H9 (cell line): Measurements from ENCODE around the gene LAMP2. TPM values are rescaled to one million over a fixed set of nuclear protein-coding genes. Genes with fewer than 3 reads are reported as not detected.
"Not testable (repeated sequence)": the region's sequence is repeated elsewhere in the genome, so short reads cannot be mapped to it uniquely, and the experiment has no call there.

ENCODE experiments used
- DNase-seq: peaks from one replicate; pipeline ENCODE4 v3.0.0-alpha.2; 2017
- H2AFZ ChIP-seq: one replicate; pipeline ENCODE4 v1.6.1; 2013; ENCODE audit warnings: mild to moderate bottlenecking, low read length, control low read depth, moderate library complexity
- H2AK5ac ChIP-seq: 2 replicates; pipeline ENCODE4 v1.6.1; 2013; ENCODE audit warnings: low read length, control low read depth, mixed read lengths; ENCODE audit not compliant: insufficient read length
- H2BK120ac ChIP-seq: one replicate; pipeline ENCODE4 v1.6.1; 2013; ENCODE audit warnings: low read depth, mild to moderate bottlenecking, low read length, control low read depth, inconsistent platforms; ENCODE audit not compliant: poor library complexity, severe bottlenecking
- H2BK12ac ChIP-seq: 2 replicates; pipeline ENCODE4 v1.6.1; 2013; ENCODE audit warnings: low read length, control low read depth, mixed read lengths, low read depth; ENCODE audit not compliant: insufficient read length
- H2BK15ac ChIP-seq: 2 replicates; pipeline ENCODE4 v1.6.1; 2013; ENCODE audit warnings: low read depth, low read length, control low read depth
- H2BK20ac ChIP-seq: one replicate; pipeline ENCODE4 v1.6.1; 2013; ENCODE audit warnings: low read depth, mild to moderate bottlenecking, low read length, control low read depth, inconsistent platforms; ENCODE audit not compliant: poor library complexity, severe bottlenecking
- H2BK5ac ChIP-seq: 2 replicates; pipeline ENCODE4 v1.6.1; 2013; ENCODE audit warnings: low read length, control low read depth, mixed read lengths; ENCODE audit not compliant: insufficient read length
- H3K14ac ChIP-seq: 2 replicates; pipeline ENCODE4 v1.6.1; 2013; ENCODE audit warnings: low read length, control low read depth; ENCODE audit not compliant: insufficient read depth
- H3K18ac ChIP-seq: 2 replicates; pipeline ENCODE4 v1.6.1; 2013; ENCODE audit warnings: low read depth, mild to moderate bottlenecking, mixed read lengths, low read length, control low read depth; ENCODE audit not compliant: insufficient read length
- H3K23ac ChIP-seq: 2 replicates; pipeline ENCODE4 v1.6.1; 2013; ENCODE audit warnings: low read length, control low read depth, mixed read lengths, low read depth; ENCODE audit not compliant: insufficient read length
- H3K23me2 ChIP-seq: 2 replicates; pipeline ENCODE4 v1.6.1; 2013; ENCODE audit warnings: low read depth, mild to moderate bottlenecking, mixed read lengths, low read length, control low read depth; ENCODE audit not compliant: insufficient read length, poor library complexity, severe bottlenecking
- H3K27ac ChIP-seq: 2 replicates; pipeline ENCODE4 v1.5.1; 2013; ENCODE audit warnings: low read length, control low read depth, mixed read lengths, low read depth; ENCODE audit not compliant: insufficient read length
- H3K27me3 ChIP-seq: 2 replicates; pipeline ENCODE4 v1.6.1; 2013; ENCODE audit warnings: low read length, control low read depth, inconsistent platforms; ENCODE audit not compliant: insufficient read depth
- H3K4ac ChIP-seq: 2 replicates; pipeline ENCODE4 v1.6.1; 2013; ENCODE audit warnings: low read depth, mild to moderate bottlenecking, control low read depth, inconsistent platforms, low read length, moderate library complexity
- H3K4me1 ChIP-seq: 2 replicates; pipeline ENCODE4 v1.6.1; 2013; ENCODE audit warnings: low read length, control low read depth, inconsistent platforms; ENCODE audit not compliant: insufficient read depth
- H3K4me2 ChIP-seq: 2 replicates; pipeline ENCODE4 v1.6.1; 2013; ENCODE audit warnings: low read length, control low read depth, mixed read lengths; ENCODE audit not compliant: insufficient read length, insufficient read depth
- H3K56ac ChIP-seq: 2 replicates; pipeline ENCODE4 v1.6.1; 2013; ENCODE audit warnings: low read depth, mild to moderate bottlenecking, mixed read lengths, low read length, control low read depth; ENCODE audit not compliant: insufficient read length
- H3K79me1 ChIP-seq: 2 replicates; pipeline ENCODE4 v1.6.1; 2013; ENCODE audit warnings: low read depth, mild to moderate bottlenecking, moderate library complexity, low read length, control low read depth, inconsistent platforms; ENCODE audit not compliant: insufficient read depth, poor library complexity, severe bottlenecking
- H3K79me2 ChIP-seq: 2 replicates; pipeline ENCODE4 v1.6.1; 2013; ENCODE audit warnings: low read length, control low read depth, inconsistent platforms; ENCODE audit not compliant: insufficient read depth
- H3K9ac ChIP-seq: 2 replicates; pipeline ENCODE4 v1.6.1; 2013; ENCODE audit warnings: low read length, control low read depth, mixed read lengths; ENCODE audit not compliant: insufficient read length; ENCODE audit errors: extremely low read depth
- H3K9me3 ChIP-seq: one replicate; pipeline ENCODE4 v1.6.1; 2013; ENCODE audit warnings: low read depth, low read length, inconsistent platforms; ENCODE audit not compliant: control insufficient read depth
- H3T11ph ChIP-seq: one replicate; pipeline ENCODE4 v1.6.1; 2013; ENCODE audit warnings: mild to moderate bottlenecking, low read length, control low read depth, inconsistent platforms
- H4K20me1 ChIP-seq: one replicate; pipeline ENCODE4 v1.6.1; 2013; ENCODE audit not compliant: control insufficient read depth, insufficient read length, insufficient read depth
- H4K5ac ChIP-seq: 2 replicates; pipeline ENCODE4 v1.6.1; 2013; ENCODE audit warnings: low read depth, mild to moderate bottlenecking, mixed read lengths, low read length, control low read depth; ENCODE audit not compliant: insufficient read length
- H4K8ac ChIP-seq: replicated peaks from 2 replicates; pipeline ENCODE4 v1.6.1; 2013; ENCODE audit warnings: low read length, control low read depth, mixed read lengths, low read depth; ENCODE audit not compliant: insufficient read length
- H4K91ac ChIP-seq: 2 replicates; pipeline ENCODE4 v1.6.1; 2013; ENCODE audit warnings: low read depth, mild to moderate bottlenecking, moderate library complexity, mixed read lengths, low read length, control low read depth; ENCODE audit not compliant: insufficient read length
- H3K27ac Mint-ChIP-seq, 3 experiments: 2 replicates in 2 of 3; 3 replicates in 1 of 3; pipeline ENCODE4 v1.8.0; 2020 to 2021; ENCODE audit warnings: mixed read lengths in 3 of 3, mild to moderate bottlenecking in 1 of 3, moderate library complexity in 1 of 3
- H3K27me3 Mint-ChIP-seq: 2 replicates; pipeline ENCODE4 v1.8.0; 2021; ENCODE audit warnings: low read depth, mild to moderate bottlenecking, moderate library complexity, mixed read lengths
- H3K36me3 Mint-ChIP-seq, 3 experiments: 2 replicates in 2 of 3; 3 replicates in 1 of 3; pipeline ENCODE4 v1.8.0; 2020 to 2021; ENCODE audit warnings: low read depth in 3 of 3, mixed read lengths in 3 of 3; ENCODE audit not compliant: insufficient read depth in 1 of 3
- H3K4me1 Mint-ChIP-seq, 2 experiments: 2 replicates each; pipeline ENCODE4 v1.8.0; 2020; ENCODE audit warnings: mixed read lengths in 2 of 2
- H3K4me3 Mint-ChIP-seq, 2 experiments: 2 replicates in 1 of 2; 3 replicates in 1 of 2; pipeline ENCODE4 v1.8.0; 2020 to 2021; ENCODE audit warnings: mild to moderate bottlenecking in 2 of 2, mixed read lengths in 2 of 2, moderate library complexity in 1 of 2
- H3K9me3 Mint-ChIP-seq, 2 experiments: 2 replicates in 1 of 2; 3 replicates in 1 of 2; pipeline ENCODE4 v1.8.0; 2020; ENCODE audit warnings: mild to moderate bottlenecking in 2 of 2, mixed read lengths in 2 of 2, moderate library complexity in 1 of 2
- CTCF ChIP-seq: fragments of 200-600 bp; sonication (generic); conservative IDR thresholded peaks from 3 replicates; pipeline ENCODE4 v1.8.0; 2021; ENCODE audit warnings: antibody characterized with exemption, mild to moderate bottlenecking
- WGBS: extraction: QIAGEN DNeasy Blood & Tissue Kit; methylation state at CpG from one replicate; pipeline ENCODE4 v1.1.7; 2013; ENCODE audit warnings: missing lambda C conversion rate, low lambda C conversion rate, mixed read lengths; ENCODE audit not compliant: insufficient read length; ENCODE audit errors: extremely low coverage; 5-methylcytosine and 5-hydroxymethylcytosine counted together
- total RNA-seq: library from RNA; stranded (reverse); gene quantifications from 2 replicates; pipeline ENCODE4 v1.2.1, GENCODE V29; 2021

Gene LAMP2
- total RNA-seq, 1 experiment from 2014 or later: 27.7 TPM

DNA sequence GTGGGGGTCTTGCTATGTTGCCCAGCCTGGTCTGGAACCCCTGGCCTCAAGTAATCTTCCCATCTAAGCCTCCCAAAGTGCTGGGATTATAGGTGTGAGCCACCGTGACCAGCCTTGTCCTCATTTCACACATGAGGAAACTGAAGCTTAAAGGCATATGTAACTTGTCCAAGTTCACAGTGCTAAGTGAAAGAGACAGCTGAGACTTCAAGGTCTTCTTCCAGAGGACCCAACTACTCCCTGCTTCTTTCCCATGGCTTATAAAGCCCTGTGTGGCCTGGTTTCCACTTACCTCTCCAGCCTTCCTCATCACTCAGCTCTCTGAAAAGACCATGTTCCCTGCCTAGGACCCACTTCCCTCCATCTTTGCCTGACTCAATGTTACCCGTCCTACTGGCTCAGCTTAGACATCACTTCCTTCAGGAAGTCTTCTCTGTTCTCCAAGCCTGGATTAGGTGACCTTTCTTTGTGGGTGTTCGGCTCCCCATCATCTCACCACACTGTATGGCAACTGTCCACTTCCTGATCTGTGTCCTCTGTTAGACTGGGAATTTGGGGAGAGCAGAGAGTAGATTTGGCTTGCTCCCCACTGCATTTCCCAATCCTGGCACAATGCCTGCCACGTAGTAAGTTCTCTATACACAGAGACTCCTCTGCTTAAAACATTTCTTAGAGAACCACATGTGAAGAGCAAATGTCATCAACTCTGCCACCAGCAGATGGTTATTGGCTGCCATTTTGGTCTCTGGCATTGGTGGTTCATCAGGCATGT is 30.4 kb upstream of the LAMP2 start:
- H2BK20ac ChIP-seq: no peak overlapping the region
- no peak overlapping the region for H2BK120ac ChIP-seq
- peaks cover 0 to 4% (median 0%) of the 10 kb centered on the region in 3 experiments; a peak in 1 of 7 replicates for H3K36me3 Mint-ChIP-seq
- TF ChIP-seq CTCF: no peak
- no peak overlapping the region for H3K9ac ChIP-seq
- no peaks in the 10 kb centered on the region for H3K4me1 ChIP-seq
- no peaks in the 10 kb centered on the region for H3K4me1 Mint-ChIP-seq
- no peak overlapping the region for H2BK12ac ChIP-seq
- H3K4me3 Mint-ChIP-seq: no peak overlapping the region
- H3K23me2 ChIP-seq: no peaks in the 10 kb centered on the region
- H3K4me2 ChIP-seq: no peak overlapping the region
- H2AK5ac ChIP-seq: no peak overlapping the region
- H3K79me2 ChIP-seq: no peaks in the 10 kb centered on the region
- H3K27ac Mint-ChIP-seq: no peak overlapping the region
- no peak overlapping the region for H2BK15ac ChIP-seq
- H4K91ac ChIP-seq: no peak overlapping the region
- no peak overlapping the region for H3K23ac ChIP-seq
- H4K5ac ChIP-seq: no peak overlapping the region
- no CpG with 5 or more reads among the region's 4 CpGs for WGBS
- H3T11ph ChIP-seq: no peak overlapping the region
- H4K20me1 ChIP-seq: no peaks in the 10 kb centered on the region
- H3K56ac ChIP-seq: no peak overlapping the region
- no peak overlapping the region for H3K18ac ChIP-seq
- no peaks in the 10 kb centered on the region for H3K27me3 ChIP-seq
- peaks cover 37 to 47% of the 10 kb centered on the region in 2 experiments for H3K9me3 Mint-ChIP-seq
- no peaks in the 10 kb centered on the region for H3K79me1 ChIP-seq
- peaks cover 19% of the 10 kb centered on the region for H3K9me3 ChIP-seq
- no peak overlapping the region for H4K8ac ChIP-seq
- H3K27me3 Mint-ChIP-seq: no peaks in the 10 kb centered on the region; the same call in 1 of the 2 replicates
- H2AFZ ChIP-seq: no peak overlapping the region
- DNase-seq: no peak
- no peak overlapping the region for H3K27ac ChIP-seq
- H3K4ac ChIP-seq: no peak overlapping the region
- H2BK5ac ChIP-seq: no peak overlapping the region
- no peak overlapping the region for H3K14ac ChIP-seq

DNA sequence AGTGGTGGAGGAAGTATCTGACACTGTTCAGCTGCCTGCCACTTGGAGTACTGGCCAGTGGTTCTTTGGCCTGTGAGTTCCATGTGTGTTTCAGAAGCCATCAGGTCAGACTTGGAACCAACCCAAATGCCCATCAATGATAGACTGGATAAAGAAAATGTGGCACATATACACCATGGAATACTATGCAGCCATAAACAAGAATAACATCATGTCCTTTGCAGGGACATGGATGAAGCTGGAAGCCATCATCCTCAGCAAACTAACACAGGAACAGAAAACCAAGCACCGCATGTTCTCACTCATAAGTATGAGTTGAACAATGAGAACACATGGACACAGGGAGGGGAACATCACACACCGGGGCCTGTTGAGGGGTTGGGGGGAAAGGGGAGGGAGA is 21.0 kb upstream of the LAMP2 start:
- not testable (repeated sequence) for H2AFZ ChIP-seq, H2AK5ac ChIP-seq, H3K27me3 Mint-ChIP-seq, H3K14ac ChIP-seq, H4K91ac ChIP-seq, H3K4me2 ChIP-seq, H3K23me2 ChIP-seq, H3K27ac Mint-ChIP-seq, H3K4me1 Mint-ChIP-seq, DNase-seq, H3K27ac ChIP-seq, H2BK120ac ChIP-seq, H3K36me3 Mint-ChIP-seq, H4K5ac ChIP-seq, H2BK12ac ChIP-seq, H3K18ac ChIP-seq, H4K8ac ChIP-seq, H4K20me1 ChIP-seq, H3K56ac ChIP-seq, H3K79me2 ChIP-seq, H3K23ac ChIP-seq, H2BK20ac ChIP-seq, H3T11ph ChIP-seq, H2BK5ac ChIP-seq, H3K27me3 ChIP-seq, H3K4me1 ChIP-seq, H3K4ac ChIP-seq, H3K4me3 Mint-ChIP-seq, H3K79me1 ChIP-seq, H2BK15ac ChIP-seq, H3K9ac ChIP-seq
- WGBS: no CpG with 5 or more reads among the region's 2 CpGs
- H3K9me3 Mint-ChIP-seq: peaks cover 63 to 64% of the 10 kb centered on the region in 2 experiments
- H3K9me3 ChIP-seq: peaks cover 21% of the 10 kb centered on the region
